ENCODE measurements around the gene CHGA.

CHGA gene

GRCh38 chr14:92903359-92903758, 19.6 kb upstream of the CHGA start:
- DNase-seq (ENCODE audit: low read depth), result no peak

DNA sequence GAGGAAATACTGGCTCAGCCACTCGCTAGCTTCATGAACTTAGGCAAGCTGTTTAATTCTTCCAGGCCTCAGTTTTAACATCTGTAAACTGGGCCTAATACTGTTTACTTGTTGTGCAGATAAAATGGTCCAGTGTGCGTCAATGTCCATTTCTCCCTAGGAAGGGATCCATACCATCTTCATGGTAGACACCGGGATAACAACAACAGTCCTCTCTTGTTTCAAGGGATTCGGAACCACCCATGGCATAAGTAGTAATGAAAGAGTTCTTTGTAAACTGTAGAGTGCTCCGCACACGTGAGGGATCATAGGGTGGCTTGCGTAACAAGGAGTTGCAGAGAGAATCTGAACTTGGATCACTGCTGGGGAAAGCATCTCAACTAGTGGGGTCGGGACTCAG, 17.3 kb upstream of the CHGA start:
- no peak for DNase-seq (ENCODE audit: low read depth)

GRCh38 chr14:92906420-92906819, 16.5 kb upstream of the CHGA start:
- no peak for DNase-seq (ENCODE audit: low read depth)

DNA sequence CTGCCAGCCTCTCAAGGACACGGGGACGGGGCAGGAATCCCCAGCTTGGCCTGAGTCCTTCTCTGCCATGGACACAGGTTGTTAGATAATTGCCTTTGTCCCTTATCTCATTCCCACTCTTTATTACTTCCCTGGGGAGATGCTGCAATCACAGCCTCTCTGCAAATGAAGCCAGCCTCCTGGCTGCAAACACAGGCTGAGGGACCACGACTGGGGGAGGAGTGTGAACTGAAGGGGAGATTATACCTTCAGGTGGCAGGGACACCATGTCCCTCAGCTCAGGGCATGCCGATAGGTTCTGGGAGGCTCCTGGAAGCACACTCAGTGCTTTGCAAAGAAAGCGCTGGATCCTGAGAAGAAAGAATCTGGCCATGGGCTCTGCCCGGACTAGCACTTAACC, 16.1 kb upstream of the CHGA start:
- no peak for DNase-seq (ENCODE audit: low read depth)

GRCh38 chr14:92907316-92907911, 15.5 kb upstream of the CHGA start:
- no peak for DNase-seq (ENCODE audit: low read depth)

- DNase-seq (ENCODE audit: low read depth), result no peak
Observed at GRCh38 chr14:92914087-92914656, 8.8 kb upstream of the CHGA start.

DNA sequence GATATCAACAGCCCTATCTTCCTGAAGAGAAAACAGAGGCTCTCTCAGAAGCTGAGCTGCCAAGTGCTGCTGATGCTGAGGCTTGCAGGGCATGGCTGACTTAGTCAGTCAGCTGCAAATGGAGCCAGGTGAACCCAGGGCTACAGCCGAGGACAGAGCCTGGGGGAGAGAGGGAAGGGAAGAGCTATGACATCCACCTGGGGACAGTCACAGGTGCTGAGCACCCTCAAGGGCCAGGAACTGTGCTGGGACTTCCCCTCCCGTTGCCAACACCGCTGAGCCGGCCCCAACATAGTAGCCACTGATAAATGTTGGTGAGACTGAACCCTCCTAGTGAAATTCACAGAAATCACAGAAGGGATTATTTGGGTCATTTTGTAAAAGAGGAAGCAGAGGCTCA, 6.7 kb upstream of the CHGA start:
- no peak for DNase-seq (ENCODE audit: low read depth)

DNA sequence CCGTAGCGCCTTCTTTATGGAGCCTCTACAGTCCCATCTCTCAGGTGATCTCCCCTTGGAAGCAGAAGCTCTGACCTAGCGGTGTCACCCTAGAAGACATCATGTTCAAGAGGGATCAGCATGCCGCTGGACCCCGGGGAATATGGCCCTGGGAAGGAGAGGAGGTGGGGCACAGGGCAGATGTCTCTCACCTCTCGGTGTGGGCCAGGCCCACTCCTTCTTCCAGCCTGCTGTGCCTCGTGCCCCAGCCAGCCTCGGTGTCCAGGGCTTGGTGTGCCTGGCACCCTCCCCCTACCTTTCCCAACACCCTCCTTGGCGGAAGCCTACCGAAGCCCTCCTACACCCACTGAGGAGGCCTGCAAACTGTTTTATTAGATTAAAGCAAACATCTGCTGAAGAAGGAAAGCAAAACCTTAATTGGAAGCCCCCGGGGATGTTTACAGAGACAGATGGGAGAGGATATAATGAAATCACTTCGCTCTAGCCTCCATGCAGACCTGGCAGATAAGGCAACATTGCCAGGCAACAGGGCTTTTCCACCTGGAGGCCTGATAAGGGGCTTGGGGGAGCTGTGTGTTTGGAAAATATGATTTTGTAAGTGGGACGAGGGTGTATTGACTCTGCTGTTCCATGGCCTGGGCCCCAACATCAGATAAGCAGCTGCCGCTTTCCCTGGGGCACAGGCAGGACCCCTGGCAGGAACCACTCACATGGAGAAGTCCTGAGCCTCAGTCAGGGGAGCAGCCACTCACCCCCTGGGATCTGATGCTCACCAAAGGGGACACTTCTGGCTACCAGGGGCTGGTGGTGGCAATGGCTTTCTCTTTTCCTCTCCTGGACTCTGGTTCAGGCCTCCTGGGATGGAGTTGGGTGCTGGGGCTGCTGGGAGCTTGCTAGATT, 5.7 kb upstream of the CHGA start:
- DNase-seq (ENCODE audit: low read depth), result no peak

GRCh38 chr14:92917956-92918355, 5.0 kb upstream of the CHGA start:
- no peak for DNase-seq (ENCODE audit: low read depth)

- no peak for DNase-seq (ENCODE audit: low read depth)
Observed at GRCh38 chr14:92920001-92920400, 2.9 kb upstream of the CHGA start.

- no peak for DNase-seq (ENCODE audit: low read depth)
Observed at GRCh38 chr14:92922155-92922735, 705 bp upstream of the CHGA start.

GRCh38 chr14:92923744-92924103, 774 bp downstream of the CHGA start:
- DNase-seq (ENCODE audit: low read depth), result no peak

- no peak for DNase-seq (ENCODE audit: low read depth)
Observed at GRCh38 chr14:92924247-92924646, 1.3 kb downstream of the CHGA start.

DNA sequence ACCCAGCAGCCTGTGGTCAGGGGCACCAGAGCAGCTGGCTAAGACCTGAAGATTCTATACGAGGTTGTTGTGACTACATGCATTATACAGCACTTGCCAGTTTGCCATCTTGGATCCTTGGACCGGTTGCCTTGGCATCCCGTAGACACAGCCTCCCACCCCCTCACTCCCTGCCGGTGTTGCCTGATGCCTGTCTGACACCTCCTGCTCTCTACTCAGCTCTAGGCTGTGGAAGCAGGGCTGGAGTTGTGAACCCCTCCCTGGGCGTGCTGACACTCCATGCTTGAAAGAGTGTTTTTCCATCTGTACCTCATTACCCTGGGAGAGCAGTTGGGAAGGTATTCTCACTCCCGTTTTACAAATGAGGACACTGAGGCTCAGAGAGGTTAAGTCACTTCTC, 2.5 kb downstream of the CHGA start:
- no peak for DNase-seq (ENCODE audit: low read depth)

- no peak for DNase-seq (ENCODE audit: low read depth)
Observed at GRCh38 chr14:92926180-92926845, 3.4 kb downstream of the CHGA start.

DNA sequence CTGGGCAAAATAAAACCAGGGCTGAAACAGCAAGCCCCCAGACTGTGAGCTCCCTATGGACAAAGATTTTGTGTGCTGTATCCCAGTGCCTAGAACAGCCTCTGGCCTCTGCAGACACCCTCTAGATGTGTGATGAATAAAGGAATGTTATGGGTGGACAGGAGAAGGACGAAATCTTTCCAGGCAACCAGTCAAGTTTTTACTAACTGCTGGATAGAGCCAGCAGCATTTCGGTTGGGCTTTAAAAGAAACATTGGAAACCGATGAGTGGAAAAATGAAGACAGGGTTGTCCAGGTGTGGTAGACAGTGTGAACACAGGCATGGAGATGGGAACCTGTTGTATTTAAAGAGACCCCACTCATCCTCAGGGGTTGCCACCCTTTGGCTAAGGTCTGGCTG, 4.0 kb downstream of the CHGA start:
- DNase-seq (ENCODE audit: low read depth), result no peak

GRCh38 chr14:92927349-92928257, 4.7 kb downstream of the CHGA start:
- DNase-seq (ENCODE audit: low read depth), result no peak

DNA sequence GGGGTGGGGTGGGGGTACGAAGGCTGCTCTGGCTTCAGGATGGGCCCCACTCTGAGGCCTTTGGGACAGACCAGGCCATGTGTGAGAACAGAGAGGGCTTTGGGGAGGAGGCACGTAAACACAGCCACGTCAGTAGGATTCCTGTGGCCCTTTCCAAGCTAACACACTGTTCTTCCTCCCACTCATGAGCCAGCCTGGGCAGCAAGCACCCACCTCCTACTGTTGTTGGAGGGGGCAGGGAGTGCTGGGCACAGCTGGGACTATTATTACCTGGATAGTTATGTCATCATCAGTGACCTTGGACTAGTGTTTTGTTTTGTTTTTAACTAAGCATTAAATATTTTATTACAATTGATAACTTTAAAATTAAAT, 5.3 kb downstream of the CHGA start:
- no peak for DNase-seq (ENCODE audit: low read depth)

DNA sequence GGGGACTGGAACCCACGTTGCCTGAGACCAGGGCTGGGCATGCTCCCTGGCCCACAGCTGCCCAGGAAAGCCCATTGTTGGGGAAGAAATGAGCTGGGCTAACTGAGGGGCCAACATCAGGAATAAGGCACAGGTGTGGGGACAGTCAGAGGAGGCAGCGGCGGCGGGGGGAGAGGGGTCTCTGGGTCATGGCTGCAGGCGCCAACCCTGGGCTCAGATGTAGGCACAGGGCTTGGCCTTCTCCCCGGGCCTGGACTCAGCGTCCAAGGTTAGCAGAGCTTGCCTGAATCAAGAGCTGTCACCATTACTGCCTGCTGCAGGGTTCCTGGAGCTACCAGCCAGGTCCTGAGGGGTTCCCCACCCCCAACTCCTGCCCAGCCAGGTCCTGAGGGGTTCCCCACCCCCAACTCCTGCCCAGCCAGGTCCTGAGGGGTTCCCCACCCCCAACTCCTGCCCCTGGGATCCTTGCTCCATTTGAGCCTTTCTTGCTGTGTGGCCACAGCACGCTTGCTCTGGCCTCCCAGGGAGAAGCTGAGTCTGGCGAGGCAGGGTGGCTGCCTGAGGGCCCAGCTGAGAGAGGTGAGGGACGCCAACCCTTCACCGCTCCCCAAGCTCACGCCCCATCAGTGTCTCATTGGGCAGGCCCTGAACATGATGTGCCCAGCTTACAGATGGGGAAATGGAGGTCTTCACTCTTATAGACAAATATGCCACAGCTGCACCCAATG, 6.2 kb downstream of the CHGA start:
- no peak for DNase-seq (ENCODE audit: low read depth)

DNA sequence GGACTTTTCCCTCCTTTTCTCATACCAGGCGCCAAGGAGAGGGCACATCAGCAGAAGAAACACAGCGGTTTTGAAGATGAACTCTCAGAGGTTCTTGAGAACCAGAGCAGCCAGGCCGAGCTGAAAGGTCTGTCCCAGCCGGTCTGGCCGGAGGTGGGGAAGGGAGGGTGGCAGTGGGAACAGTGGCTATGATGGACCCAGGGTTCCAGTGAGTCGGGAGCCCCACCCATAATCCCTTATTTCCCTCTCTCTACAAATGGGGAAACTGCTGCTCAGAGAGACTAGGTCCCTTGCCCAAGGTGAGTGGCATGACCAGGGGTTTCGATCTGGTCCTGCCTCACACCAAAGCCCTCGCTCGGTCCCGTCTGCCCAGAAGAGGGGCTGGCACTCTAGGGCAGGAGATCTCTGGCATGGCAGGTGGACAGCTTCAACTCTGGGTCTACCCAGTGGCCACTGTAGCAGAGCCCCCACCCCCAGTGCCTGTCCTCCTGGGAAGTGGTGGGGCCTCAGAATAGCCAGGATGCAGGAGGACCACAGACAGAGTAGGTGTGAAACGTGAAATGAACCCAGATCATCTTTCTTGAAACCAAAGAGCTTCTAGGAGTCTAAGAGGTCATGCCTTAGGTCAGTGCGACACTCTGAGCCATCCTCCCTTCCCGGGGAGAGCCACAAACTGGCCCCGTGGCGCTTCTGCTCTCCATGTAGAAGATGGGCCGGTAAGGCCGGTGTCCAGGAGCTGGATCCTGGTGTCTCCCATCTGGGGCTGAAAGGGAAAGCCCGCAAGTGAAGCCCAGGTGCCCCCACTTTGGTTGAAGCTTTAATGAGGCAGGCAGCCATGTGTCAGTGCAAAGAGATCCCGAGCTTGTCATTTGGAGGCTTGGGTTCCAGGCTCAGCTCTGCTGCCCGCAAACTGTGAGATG, 7.0 kb downstream of the CHGA start:
- DNase-seq (ENCODE audit: low read depth), result no peak
